GM19452 (cell line): ENCODE results near the gene PGBD5.
"Not testable (repeated sequence)": the region's sequence is repeated elsewhere in the genome, so short reads cannot be mapped to it uniquely, and the experiment has no call there.

Source experiments
- ATAC-seq: cut with Tn5 transposase; IDR thresholded peaks from one replicate; pipeline ENCODE4 v1.9.1; 2021; ENCODE audit not compliant: unreplicated experiment

Gene PGBD5

GRCh38 chr1:230426246-230427093, at the start of gene PGBD5:
PGBD5 (minus strand) TSS chr1:230426332; CDS start chr1:230425928, 404 bp downstream.
- ATAC-seq = peak; percentile 75

GRCh38 chr1:230474924-230475323, 48.8 kb upstream of the PGBD5 start:
- ATAC-seq = not testable (repeated sequence)

- not testable (repeated sequence) for ATAC-seq
These were observed 44.6 kb upstream of the PGBD5 start for GRCh38 chr1:230470750-230471149.

- no peak for ATAC-seq
These were observed 43.1 kb upstream of the PGBD5 start for GRCh38 chr1:230469271-230469670.

- no peak for ATAC-seq
These were observed 39.6 kb upstream of the PGBD5 start for GRCh38 chr1:230465691-230466090.

GRCh38 chr1:230464671-230465070, 38.5 kb upstream of the PGBD5 start:
- ATAC-seq = no peak

- no peak for ATAC-seq
These were observed 37.6 kb upstream of the PGBD5 start for GRCh38 chr1:230463760-230464159.

- no peak for ATAC-seq
These were observed 37.2 kb upstream of the PGBD5 start for GRCh38 chr1:230463326-230463725.

- ATAC-seq = no peak
These were observed 33.3 kb upstream of the PGBD5 start for GRCh38 chr1:230459465-230459864.

GRCh38 chr1:230458509-230458908, 32.4 kb upstream of the PGBD5 start:
- ATAC-seq = no peak

GRCh38 chr1:230456478-230456877, 30.3 kb upstream of the PGBD5 start:
- ATAC-seq = no peak

- no peak for ATAC-seq
These were observed 29.2 kb upstream of the PGBD5 start for GRCh38 chr1:230455291-230455690.

- ATAC-seq = no peak
These were observed 27.2 kb upstream of the PGBD5 start for GRCh38 chr1:230453377-230453776.

GRCh38 chr1:230441183-230442029, 15.3 kb upstream of the PGBD5 start:
- ATAC-seq = no peak

GRCh38 chr1:230435108-230435507, 9.0 kb upstream of the PGBD5 start:
- ATAC-seq = no peak

- no peak for ATAC-seq
These were observed 5.4 kb upstream of the PGBD5 start for GRCh38 chr1:230431527-230431926.

- ATAC-seq = no peak
These were observed 4.4 kb upstream of the PGBD5 start for GRCh38 chr1:230430499-230430898.

GRCh38 chr1:230429067-230429735, 3.1 kb upstream of the PGBD5 start:
- ATAC-seq = no peak

- no peak for ATAC-seq
These were observed 1.8 kb upstream of the PGBD5 start for GRCh38 chr1:230427981-230428380.

GRCh38 chr1:230427094-230427876, 1.2 kb upstream of the PGBD5 start:
- no peak for ATAC-seq
